ENCODE results near the gene SKI. TPM values are rescaled to one million over a fixed set of nuclear protein-coding genes. Genes with fewer than 3 reads are reported as not detected.
"Not testable (repeated sequence)": the region's sequence is repeated elsewhere in the genome, so short reads cannot be mapped to it uniquely, and the experiment has no call there.

SKI gene
- total RNA-seq, 1 donor from 2014 or later = 19.3 TPM

- no peak for DNase-seq
Observed at GRCh38 chr1:2295526-2295925, 67.4 kb downstream of the SKI start.

DNA sequence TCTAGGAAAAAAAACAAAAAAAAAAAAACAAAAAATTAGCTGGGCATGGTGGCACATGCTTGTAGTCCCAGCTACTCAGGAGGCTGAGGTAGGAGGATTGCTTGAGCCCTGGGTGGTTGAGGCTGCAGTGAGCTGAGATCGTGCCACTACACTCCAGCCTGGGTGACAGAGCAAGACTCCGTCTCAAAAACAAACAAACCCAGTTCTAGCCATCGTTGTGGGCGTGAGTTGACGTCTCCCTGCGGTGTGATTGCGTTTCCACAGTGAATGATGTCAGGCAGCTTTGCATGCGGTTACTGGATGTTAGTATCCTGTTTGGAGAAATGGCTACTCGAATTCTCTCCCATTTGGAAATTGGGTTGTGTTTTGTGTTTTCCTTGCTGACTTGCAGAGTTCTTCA lies 68.1 kb downstream of the SKI start:
- not testable (repeated sequence) for DNase-seq

DNA sequence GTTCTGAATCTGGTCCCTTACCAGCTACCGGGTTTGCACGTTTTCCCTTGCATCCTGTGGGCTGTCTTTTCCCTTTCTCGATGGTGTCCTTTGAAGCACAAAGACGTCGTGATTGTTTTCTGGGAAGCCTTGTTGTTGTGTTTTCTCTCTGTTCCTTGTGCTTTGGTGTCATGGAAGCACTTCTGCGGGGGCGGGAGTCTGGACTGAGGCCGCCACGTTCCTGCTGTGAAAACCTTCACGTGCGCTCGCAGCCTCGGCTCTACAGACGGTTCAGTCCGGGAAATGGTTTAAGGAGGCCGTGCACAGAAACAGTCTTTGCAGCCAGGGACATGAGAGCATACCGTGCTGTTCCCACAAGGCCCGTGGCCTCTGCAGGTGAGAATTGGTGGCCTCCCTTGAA lies 68.5 kb downstream of the SKI start:
- no peak for DNase-seq

- DNase-seq = no peak
Observed at GRCh38 chr1:2297246-2298011, 69.3 kb downstream of the SKI start.

GRCh38 chr1:2298685-2299084 lies 70.6 kb downstream of the SKI start:
- DNase-seq = no peak

DNA sequence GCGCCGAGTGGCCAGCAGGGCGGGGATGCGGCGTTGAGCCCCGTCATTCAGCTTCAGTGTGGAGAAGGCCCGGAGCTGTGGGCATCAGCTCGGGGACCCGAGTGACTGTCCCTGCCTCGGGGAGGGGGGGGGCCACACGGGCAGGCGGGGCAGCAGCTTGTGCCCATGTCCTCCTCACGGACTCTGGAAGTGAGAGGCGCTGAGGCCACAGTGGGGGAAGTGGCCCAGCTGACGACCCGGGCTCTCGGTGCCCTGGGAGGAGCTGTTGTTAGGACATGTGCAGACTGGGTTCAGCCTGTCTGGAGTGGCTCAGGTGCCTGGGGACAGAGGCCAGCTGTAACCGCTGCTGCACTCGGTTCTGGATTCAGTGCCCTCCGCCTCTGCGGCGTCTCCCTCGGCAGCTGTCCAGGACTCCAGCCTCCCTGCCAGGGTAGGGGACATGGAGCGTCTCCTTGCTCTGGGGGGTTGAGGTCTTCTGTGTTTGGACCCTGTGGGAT lies 71.1 kb downstream of the SKI start:
- DNase-seq = no peak

GRCh38 chr1:2300004-2300771 lies 72.1 kb downstream of the SKI start:
- no peak for DNase-seq

DNA sequence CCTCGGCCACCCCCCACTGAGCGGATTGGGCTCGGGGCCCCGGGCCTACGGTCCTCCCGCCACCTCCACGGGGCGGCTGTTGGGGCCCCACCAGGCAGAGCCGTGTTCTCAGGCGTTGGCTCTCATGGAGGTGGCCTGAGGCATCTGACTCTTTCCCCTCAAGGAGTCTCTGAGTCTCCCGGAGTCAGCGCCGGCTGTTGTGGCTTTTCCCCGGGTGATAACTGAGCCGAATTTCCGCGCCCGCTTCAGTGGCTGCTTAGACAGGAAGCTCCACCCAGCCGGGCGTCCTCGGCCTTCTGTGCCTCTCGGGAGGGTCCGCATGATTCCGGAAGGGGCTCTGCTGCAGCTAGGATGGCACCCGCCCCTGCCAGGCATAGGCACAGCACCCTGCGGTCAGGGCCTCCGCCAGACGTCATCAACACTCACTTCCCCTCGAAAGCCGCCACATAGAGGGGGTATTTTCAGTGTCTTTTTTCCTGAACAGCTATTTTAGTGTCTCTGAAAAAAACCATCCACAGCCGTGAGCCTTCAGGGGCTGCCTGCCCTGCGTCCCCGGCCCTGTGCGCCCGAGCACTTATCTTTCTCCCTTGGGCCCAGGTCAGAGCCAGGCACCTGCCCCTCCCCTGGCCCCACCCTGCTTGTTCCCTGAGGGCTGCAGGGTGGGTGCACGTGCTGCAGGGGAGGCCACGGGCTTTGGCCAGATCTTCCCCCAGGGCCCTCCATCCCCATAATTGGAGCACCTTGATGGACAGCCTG lies 72.9 kb downstream of the SKI start:
- DNase-seq = no peak

DNA sequence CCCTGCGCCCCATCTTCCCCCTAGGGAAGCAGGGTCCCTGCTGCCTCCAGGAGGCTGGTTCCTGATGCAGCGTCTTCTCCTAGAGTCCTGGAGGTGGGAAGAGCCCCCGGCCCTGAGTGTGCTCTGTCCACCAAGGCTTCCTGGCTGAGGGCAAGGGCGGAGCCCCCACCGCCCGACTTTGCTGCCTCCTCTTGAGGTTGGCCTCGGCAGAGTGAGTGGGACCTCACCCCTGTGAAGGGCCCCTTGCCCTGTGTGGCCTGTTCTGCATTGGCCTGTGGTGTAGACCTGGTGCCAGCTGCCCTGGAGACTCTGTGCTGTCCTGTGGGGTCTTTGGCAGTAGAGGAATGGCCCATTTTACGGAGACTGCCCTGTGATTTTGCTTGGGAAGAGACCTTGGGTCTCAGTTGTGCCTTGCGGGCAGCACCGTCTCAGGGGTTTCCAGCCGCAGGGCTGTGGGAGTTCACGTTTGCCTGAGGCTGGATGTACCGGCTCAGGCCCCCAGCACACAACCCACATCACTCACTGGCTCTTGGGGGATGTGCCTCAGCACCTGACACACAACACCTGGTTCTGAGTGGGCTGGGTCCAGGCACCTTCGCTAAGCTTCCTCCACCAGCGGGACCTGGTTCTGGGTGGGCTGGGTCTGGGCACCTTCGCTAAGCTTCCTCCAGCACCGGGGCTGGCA lies 73.6 kb downstream of the SKI start:
- no peak for DNase-seq

DNA sequence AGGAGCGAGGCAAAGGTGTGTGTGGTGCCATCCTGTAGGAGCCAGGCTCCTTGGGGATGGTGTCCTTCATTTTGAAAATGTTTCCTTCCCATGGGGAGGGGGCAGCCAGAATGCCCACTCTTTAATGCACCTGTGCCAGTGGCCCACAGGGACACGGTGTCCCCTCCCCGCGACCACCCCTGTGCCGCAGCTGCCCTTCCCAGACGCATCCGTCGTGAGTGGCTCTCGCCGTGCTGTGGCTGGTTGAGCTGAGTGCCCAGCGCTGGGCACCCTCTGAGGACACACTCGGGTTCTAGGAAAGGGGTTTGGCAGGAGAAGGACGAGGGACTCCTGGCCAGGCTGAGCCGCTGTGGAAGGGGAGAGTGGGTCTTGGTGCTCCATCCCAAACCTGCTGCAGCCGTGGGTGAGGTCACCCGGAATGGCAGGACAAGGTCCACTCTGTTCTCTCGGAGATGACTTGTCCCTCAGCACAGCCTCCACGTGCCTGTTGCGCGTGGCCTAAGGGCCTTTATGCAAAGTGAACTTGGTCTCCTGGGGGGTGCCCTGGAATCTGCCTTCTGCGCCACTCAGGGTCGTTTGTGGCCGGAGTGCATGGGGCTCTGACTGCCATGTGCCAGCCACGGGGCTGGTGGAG lies 74.3 kb downstream of the SKI start:
- DNase-seq = no peak

DNA sequence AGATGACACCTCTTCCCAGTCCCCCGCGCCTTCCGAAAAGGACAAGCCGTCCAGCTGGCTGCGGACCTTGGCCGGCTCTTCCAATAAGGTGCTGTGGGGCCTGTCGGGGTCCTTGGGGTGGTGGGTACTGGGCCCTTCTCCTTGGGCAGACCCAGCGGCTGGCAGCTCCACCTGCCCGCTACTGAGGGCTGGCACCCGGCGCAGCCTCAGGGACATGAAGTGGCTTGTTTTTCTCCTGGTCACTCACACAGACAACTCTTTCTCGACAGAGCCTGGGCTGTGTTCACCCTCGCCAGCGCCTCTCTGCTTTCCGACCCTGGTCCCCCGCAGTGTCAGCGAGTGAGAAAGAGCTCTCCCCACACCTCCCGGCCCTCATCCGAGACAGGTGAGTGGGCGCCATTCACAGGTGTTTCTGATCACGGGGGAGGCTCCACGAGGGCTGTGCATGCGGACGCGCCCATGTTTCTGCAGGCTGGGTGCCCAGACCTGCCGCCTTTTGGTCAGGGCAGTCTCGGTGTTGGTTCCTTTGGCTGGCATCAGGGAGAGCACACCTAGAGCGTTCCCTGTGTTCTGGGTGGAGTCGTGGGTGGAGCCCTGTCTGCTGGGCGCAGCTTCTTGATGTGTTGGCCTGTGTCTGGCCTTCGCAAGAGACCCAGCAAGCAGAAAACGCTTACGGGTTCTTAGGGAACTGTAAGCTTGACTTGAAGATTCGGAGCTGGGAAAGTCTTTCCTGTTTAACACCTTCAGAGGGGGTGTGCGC lies 75.1 kb downstream of the SKI start:
- no peak for DNase-seq

- DNase-seq = no peak
Observed at GRCh38 chr1:2303781-2304180, 75.7 kb downstream of the SKI start.

DNA sequence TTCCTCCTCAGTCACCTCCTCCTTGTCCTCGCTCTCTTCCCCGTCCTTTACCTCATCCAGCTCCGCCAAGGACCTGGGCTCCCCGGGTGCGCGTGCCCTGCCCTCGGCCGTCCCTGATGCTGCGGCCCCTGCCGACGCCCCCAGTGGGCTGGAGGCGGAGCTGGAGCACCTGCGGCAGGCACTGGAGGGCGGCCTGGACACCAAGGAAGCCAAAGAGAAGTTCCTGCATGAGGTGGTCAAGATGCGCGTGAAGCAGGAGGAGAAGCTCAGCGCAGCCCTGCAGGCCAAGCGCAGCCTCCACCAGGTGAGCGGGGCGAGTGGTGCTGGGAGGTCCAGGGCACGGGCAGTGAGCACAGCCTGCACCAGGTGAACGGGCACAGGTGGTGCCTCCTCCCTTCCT lies 76.2 kb downstream of the SKI start:
- no peak for DNase-seq

DNA sequence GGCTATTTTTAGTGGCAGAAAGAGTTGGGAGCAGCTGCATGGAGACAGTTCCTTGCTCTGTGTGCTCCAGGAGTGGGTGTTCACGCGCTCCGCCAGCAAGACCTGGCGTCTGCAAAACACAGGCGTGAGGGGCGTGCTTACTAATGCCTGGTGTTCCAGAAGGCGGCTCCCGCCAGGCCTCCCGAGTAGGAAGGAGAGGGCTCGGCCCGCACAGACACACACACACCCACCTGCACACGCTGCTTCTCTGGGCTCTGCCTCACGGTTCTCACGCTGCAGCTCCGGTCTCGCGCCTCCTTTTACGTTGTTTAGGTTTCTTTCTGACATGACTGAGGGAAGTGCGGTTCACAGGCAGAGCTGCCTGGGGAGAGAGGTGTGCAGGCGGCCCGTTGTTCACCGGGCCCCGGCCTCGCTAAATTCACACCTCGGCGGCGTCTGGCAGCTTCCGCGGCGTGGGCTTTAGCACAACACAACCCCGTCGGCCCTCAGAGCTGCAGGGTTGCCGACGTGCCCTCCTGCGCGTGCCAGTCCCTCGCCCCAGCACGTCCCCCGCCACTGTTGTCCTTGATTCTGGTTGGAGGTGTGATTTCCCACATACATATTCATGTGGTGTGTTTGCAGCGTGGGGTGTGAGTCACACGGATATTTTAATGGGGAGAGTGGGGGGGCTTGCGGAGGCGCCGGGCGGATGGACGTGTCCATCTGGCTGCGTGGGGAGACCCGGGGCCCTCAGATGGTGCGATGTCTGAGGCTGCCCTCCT lies 77.0 kb downstream of the SKI start:
- DNase-seq = peak; percentile 69

GRCh38 chr1:2306151-2306978 lies 78.2 kb downstream of the SKI start:
- no peak for DNase-seq

GRCh38 chr1:2307064-2307605 lies 79.0 kb downstream of the SKI start:
- no peak for DNase-seq

- DNase-seq = no peak
Observed at GRCh38 chr1:2307972-2308371, 79.9 kb downstream of the SKI start.

DNA sequence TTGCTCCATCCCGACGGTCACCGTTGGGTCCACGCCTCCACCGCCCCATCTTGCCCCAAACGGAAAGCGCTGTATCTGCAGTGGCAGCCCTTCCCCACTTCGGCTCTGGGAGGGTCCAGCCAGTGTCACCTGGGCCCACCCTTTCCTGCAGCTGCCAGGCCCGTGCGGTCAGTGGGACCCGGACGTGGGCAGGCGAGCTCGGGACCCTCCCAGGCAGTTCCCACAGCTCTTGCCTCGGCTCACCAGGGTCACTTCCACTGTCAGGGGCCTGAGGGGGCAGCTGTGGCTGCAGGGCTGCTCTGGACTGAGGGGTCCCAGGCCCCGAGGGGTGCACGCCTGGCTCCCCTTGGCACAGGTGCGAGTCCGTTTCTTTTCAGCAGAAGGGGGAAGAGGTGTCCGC lies 80.7 kb downstream of the SKI start:
- DNase-seq = no peak

Data from occipital lobe (tissue), 2 donors.